Vagina (tissue), 2 donors: Measurements from ENCODE around the gene CEBPA. TPM values are rescaled to one million over a fixed set of nuclear protein-coding genes. Genes with fewer than 3 reads are reported as not detected.

ENCODE experiments used
- DNase-seq, 2 donors: peaks; one replicate each; pipeline ENCODE4 v3.0.0-alpha.2; 2017; ENCODE audit errors: extremely low spot score in 2 of 2
- H3K27ac ChIP-seq: fragments of 200-600 bp; sonication (generic); one replicate; pipeline ENCODE4 v1.5.1; 2019
- H3K27me3 ChIP-seq: fragments of 200-600 bp; sonication (generic); one replicate; pipeline ENCODE4 v1.5.1; 2019
- H3K36me3 ChIP-seq, 2 donors: fragments of 200-600 bp; sonication (generic); one replicate each; pipeline ENCODE4 v1.5.1; 2017 to 2019
- H3K4me1 ChIP-seq: fragments of 200-600 bp; sonication (generic); one replicate; pipeline ENCODE4 v1.5.1; 2019
- H3K4me3 ChIP-seq, 2 donors: fragments of 200-600 bp; sonication (generic); 1 replicate in 1 of 2; 2 replicates in 1 of 2; pipeline ENCODE4 v1.5.1; 2016 to 2019
- H3K9me3 ChIP-seq: fragments of 200-600 bp; sonication (generic); one replicate; pipeline ENCODE4 v1.5.1; 2019
- CTCF ChIP-seq, 3 experiments: fragments of 450-650 bp in 2 of 3; fragments of 200-600 bp in 1 of 3; sonication (generic) in 1 of 3; IDR thresholded peaks; one replicate each; pipeline ENCODE4 v1.5.1; 2017 to 2019; ENCODE audit warnings: antibody characterized with exemption in 3 of 3, mild to moderate bottlenecking in 2 of 3, moderate library complexity in 2 of 3
- POLR2A ChIP-seq, 2 donors: fragments of 450-650 bp; IDR thresholded peaks; one replicate each; pipeline ENCODE4 v1.6.1; 2017; ENCODE audit warnings: antibody characterized with exemption in 2 of 2, mild to moderate bottlenecking in 2 of 2, moderate library complexity in 2 of 2
- POLR2AphosphoS5 ChIP-seq, 2 donors: sonication (generic); formaldehyde crosslinking; IDR thresholded peaks; one replicate each; pipeline ENCODE4 v1.9.0; 2017; ENCODE audit warnings: antibody characterized with exemption in 2 of 2, mild to moderate bottlenecking in 2 of 2, low read depth in 1 of 2; ENCODE audit not compliant: insufficient read depth in 1 of 2
- intact Hi-C: fragments of 100-400 bp; cut with DNase I; formaldehyde crosslinking; loops from one replicate; pipeline ENCODE4 v1.15.1; 2023
- total RNA-seq: library from RNA; depleted of rRNA; stranded (reverse); fragments of >200 nt; gene quantifications from one replicate; pipeline ENCODE4 v1.2.3, GENCODE V29; 2016

Gene CEBPA
- total RNA-seq, 1 donor from 2014 or later: 38.3 TPM

- Histone ChIP-seq H3K4me1 (peaks cover 91% of the 10 kb centered on the region), H3K27me3 (no peaks in the 10 kb centered on the region), H3K27ac (peak overlapping the region; percentile 88), H3K4me3 (no peak overlapping the region), H3K9me3 (no peaks in the 10 kb centered on the region), H3K36me3 (no peaks in the 10 kb centered on the region)
- no peak for DNase-seq
- TF ChIP-seq POLR2AphosphoS5 (IDR thresholded peaks at IDR 0.05; ENCODE audit: insufficient read depth in 1 of 2, low read depth in 1 of 2) (no peak), CTCF (IDR thresholded peaks at IDR 0.05) (no peak), POLR2A (IDR thresholded peaks at IDR 0.05) (no peak)
- intact Hi-C loops: no loop called here
Observed at GRCh38 chr19:33294058-33294798, 8.1 kb downstream of the CEBPA start.

GRCh38 chr19:33293255-33294057, 8.9 kb downstream of the CEBPA start:
- H3K9me3 ChIP-seq: no peaks in the 10 kb centered on the region
- H3K27me3 ChIP-seq: no peaks in the 10 kb centered on the region
- peak overlapping the region in 1 of 2 donors; percentile 11 for H3K4me3 ChIP-seq
- no peaks in the 10 kb centered on the region for H3K36me3 ChIP-seq
- DNase-seq: no peak
- H3K4me1 ChIP-seq: peaks cover 83% of the 10 kb centered on the region
- H3K27ac ChIP-seq: peak overlapping the region; percentile 88
- intact Hi-C loops: no loop called here
- TF ChIP-seq POLR2A (IDR thresholded peaks at IDR 0.05) (no peak), CTCF (IDR thresholded peaks at IDR 0.05) (no peak), POLR2AphosphoS5 (IDR thresholded peaks at IDR 0.05; ENCODE audit: insufficient read depth in 1 of 2, low read depth in 1 of 2) (peak; percentile 50 to 55)

- Histone ChIP-seq H3K27me3 (no peaks in the 10 kb centered on the region), H3K27ac (peak overlapping the region; percentile 88), H3K36me3 (no peaks in the 10 kb centered on the region), H3K4me1 (peaks cover 76% of the 10 kb centered on the region), H3K9me3 (no peaks in the 10 kb centered on the region), H3K4me3 (no peak overlapping the region)
- DNase-seq: no peak
- TF ChIP-seq CTCF (IDR thresholded peaks at IDR 0.05) (no peak), POLR2AphosphoS5 (IDR thresholded peaks at IDR 0.05; ENCODE audit: insufficient read depth in 1 of 2, low read depth in 1 of 2) (no peak), POLR2A (IDR thresholded peaks at IDR 0.05) (no peak)
- intact Hi-C loops: no loop called here
Observed at GRCh38 chr19:33292595-33293254, 9.6 kb downstream of the CEBPA start.

GRCh38 chr19:33291623-33292534, 10.5 kb downstream of the CEBPA start:
- no peaks in the 10 kb centered on the region for H3K27me3 ChIP-seq
- peaks cover 68% of the 10 kb centered on the region for H3K4me1 ChIP-seq
- TF ChIP-seq POLR2A (IDR thresholded peaks at IDR 0.05): no peak
- TF ChIP-seq CTCF (IDR thresholded peaks at IDR 0.05): no peak
- TF ChIP-seq POLR2AphosphoS5 (IDR thresholded peaks at IDR 0.05; ENCODE audit: insufficient read depth in 1 of 2, low read depth in 1 of 2): no peak
- H3K27ac ChIP-seq: peak overlapping the region; percentile 88
- no peak for DNase-seq
- H3K36me3 ChIP-seq: no peaks in the 10 kb centered on the region
- H3K9me3 ChIP-seq: no peaks in the 10 kb centered on the region
- H3K4me3 ChIP-seq: no peak overlapping the region
- intact Hi-C loops: no loop called here
